ENCODE measurements around the gene ZFYVE16. TPM values are rescaled to one million over a fixed set of nuclear protein-coding genes. Genes with fewer than 3 reads are reported as not detected.
"Not testable (repeated sequence)": the region's sequence is repeated elsewhere in the genome, so short reads cannot be mapped to it uniquely, and the experiment has no call there.

ZFYVE16 gene
- total RNA-seq, 2 donors from 2014 or later = 29.1 to 39.8 TPM

- no peak for DNase-seq
- intact Hi-C loops (cut with DNase I, micrococcal nuclease) = no loop called here
- ATAC-seq = no peak
These were observed 72.5 kb downstream of the ZFYVE16 start for GRCh38 chr5:80480354-80480753.

GRCh38 chr5:80481019-80481893 lies 73.4 kb downstream of the ZFYVE16 start:
- peak in 1 of 2 donors; percentile 31 for DNase-seq
- intact Hi-C loops (cut with DNase I, micrococcal nuclease) = no loop called here
- ATAC-seq = peak; percentile 93

DNA sequence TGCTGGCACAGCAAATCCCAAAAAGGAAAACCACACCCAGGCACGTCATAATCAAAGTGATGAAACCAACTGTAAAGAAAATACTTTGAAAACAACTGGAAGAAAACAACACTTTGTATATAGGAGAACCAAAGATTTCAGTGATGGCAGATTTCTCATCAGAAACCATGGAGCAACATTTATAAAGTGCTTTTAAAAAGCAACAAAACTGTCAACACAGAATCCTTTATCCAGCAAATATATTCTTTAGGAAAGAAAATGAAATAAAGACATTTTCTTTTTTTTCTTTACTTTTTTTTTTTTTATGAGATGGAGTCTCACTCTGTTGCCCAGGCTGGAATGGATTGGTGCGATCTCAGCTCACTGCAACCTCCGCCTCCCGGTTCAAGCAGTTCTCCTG lies 74.7 kb downstream of the ZFYVE16 start:
- ATAC-seq = no peak
- no peak for DNase-seq
- intact Hi-C loops (cut with DNase I, micrococcal nuclease) = no loop called here

DNA sequence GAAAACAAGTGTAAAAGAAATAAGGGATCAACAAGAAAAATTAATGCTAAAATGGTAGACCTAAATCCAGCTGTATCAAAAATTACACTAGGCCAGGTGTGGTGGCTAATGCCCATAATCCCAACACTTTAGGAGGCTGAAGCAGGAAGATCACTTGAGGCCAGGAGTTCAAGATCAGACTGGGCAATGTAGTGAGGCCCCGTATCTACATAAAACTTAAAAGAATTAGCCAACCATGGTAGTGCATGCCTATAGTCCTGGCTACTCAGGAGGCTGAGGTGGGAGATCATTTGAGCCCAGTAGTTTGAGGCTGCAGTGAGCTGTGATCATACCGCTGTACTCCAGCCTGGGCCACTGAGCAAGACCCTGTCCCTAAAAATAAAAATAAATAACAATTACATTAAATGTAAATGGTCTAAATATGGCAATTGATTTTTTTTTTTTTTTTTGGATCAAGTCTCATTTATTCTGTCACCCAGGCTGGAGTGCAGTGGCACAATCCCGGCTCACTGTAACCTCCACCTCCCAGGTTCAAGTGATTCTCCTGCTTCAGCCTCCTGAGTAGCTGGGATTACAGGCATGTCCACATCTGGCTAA lies 75.9 kb downstream of the ZFYVE16 start:
- no peak for DNase-seq
- intact Hi-C loops (cut with DNase I, micrococcal nuclease) = no loop called here
- no peak for ATAC-seq

DNA sequence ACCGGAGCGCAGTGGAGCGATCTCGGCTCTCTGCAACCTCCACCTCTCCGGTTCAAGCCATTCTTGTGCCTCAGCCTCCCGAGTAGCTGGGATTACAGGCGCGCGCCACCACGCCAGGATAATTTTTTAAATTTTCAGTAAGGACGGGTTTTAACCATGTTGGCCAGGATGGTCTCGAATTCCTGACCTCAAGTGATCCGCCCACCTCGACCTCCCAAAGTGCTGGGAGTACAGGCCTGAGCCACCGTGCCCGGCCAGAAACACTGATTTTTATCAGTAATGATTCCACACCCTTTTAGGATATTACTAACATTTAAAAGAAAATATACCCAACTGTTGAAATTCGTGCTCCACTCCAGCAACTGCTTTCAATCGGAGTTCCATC lies 79.6 kb downstream of the ZFYVE16 start:
- no peak for DNase-seq
- intact Hi-C loops (cut with DNase I, micrococcal nuclease) = loop anchor here in 1 of 2 donors (5.0 kb wide), 1 partner anchor 185 kb away; no protein-coding TSS in a partner anchor
- no peak for ATAC-seq

- DNase-seq = peak; percentile 89 to 93
- peak; percentile 93 for ATAC-seq
- intact Hi-C loops (cut with DNase I, micrococcal nuclease) = loop anchor here in 1 of 2 donors (5.0 kb wide), 1 partner anchor 184 kb away; no protein-coding TSS in a partner anchor
These were observed 80.2 kb downstream of the ZFYVE16 start, which contains the start of gene FAM151B for GRCh38 chr5:80487829-80488721. TSS of gene FAM151B (plus strand) at chr5:80488100. CDS start at chr5:80488124, 24 bp downstream.

GRCh38 chr5:80491296-80491695 lies 83.4 kb downstream of the ZFYVE16 start:
- DNase-seq = no peak
- ATAC-seq = no peak
- intact Hi-C loops (cut with DNase I, micrococcal nuclease) = no loop called here

DNA sequence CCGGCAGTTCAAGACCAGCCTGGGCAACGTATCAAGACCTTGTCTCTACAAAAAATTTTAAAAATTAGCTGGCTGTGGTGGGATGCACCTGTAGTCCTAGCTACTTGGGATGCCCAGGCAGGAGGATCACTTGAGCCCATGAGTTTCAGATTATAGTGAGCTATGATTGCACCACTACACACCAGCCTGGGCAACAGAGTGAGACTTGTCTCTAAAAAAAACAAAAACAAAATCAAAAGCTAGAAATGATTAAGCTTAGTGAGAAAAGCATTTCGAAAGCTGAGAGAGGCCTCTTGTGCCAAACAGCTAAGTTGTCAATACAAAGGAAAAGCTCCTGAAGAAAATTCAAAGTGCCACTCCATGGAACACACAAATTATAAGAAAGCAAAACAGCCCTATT lies 84.9 kb downstream of the ZFYVE16 start:
- DNase-seq = no peak
- intact Hi-C loops (cut with DNase I, micrococcal nuclease) = no loop called here
- no peak for ATAC-seq

DNA sequence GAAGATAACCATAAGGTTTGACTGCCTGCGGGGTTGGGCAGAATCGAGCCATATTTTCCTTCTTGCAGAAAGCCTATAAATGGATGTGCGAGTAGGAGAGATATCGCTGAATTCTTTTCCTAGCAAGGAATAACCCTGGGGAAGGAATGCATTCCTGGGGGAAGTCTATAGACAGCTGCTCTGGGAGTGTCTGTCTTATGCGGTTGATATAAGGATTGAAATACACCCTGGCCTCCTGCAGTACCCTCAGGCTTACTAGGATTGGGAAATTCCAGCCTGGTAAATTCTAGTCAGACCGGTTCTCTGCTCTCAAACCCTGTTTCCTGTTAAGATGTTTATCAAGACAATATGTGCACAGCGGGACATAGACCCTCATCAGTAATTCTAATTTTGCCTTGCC lies 85.6 kb downstream of the ZFYVE16 start:
- ATAC-seq; intact Hi-C loops (cut with DNase I, micrococcal nuclease); DNase-seq: not testable (repeated sequence)

GRCh38 chr5:80495891-80496290 lies 88.0 kb downstream of the ZFYVE16 start:
- DNase-seq = no peak
- intact Hi-C loops (cut with DNase I, micrococcal nuclease) = no loop called here
- no peak for ATAC-seq

DNA sequence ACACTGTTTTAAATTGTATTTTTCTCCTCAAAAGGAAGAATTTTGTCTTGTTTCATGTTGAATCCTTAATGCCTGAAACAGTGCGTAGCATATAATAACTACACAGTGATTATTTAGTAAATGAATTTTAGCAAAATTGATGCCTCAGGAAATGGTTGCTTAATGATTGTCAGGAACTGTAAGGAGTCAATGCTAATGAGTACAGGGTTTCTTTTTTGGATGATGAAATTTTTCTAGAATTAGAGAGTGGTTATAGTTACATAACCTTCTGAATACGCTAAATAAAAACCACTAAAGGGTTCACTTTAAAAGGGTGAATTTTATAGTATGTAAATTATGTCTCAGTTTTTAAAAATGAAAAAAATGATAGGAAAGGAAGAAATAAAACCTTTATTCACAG lies 94.9 kb downstream of the ZFYVE16 start:
- intact Hi-C loops (cut with DNase I, micrococcal nuclease) = no loop called here
- DNase-seq = no peak
- ATAC-seq = no peak

- DNase-seq (no peak), ATAC-seq (no peak)
- intact Hi-C loops (cut with DNase I, micrococcal nuclease) = no loop called here
These were observed 95.8 kb downstream of the ZFYVE16 start for GRCh38 chr5:80503641-80504040.

DNA sequence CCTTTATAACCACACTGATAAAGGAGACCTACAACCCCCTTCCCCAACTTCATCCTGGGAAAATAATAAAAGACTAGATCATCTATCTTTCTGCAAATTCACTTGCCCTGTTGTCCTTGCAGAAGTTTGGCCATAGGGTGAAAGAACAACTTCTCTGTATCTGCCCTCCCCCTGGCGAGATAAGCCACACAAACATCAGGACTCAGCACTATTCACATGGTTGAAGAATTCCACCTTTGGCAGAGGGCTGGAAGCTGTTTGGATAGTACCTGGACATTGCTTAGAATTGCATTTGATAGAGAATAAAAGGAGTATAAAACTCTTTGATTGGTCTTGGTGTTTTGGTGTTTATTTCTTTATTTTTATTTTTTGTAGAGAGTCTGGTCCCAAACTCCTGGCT lies 97.0 kb downstream of the ZFYVE16 start:
- ATAC-seq (no peak), DNase-seq (no peak)
- intact Hi-C loops (cut with DNase I, micrococcal nuclease) = no loop called here

DNA sequence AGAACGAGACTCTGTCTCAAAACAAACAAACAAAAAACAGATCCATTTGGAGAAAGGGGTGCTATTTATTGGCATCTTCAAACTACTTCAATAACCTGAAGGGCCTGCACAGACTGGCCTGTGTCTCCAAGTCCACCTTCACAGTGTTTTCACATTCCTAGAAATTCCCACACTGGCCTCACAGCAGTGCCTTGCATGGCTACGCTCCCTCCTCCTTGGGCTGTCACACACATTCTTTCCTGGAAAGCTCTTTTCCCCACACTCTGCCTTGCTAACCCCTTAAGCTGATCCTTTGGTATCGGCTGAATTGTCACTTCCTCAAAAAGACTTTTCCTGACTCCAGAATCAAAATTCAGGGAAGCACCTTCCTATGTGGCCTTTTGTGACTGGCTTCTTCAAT lies 99.8 kb downstream of the ZFYVE16 start:
- intact Hi-C loops (cut with DNase I, micrococcal nuclease) = no loop called here
- ATAC-seq = no peak
- DNase-seq = no peak

GRCh38 chr5:80508844-80509243 lies 101.0 kb downstream of the ZFYVE16 start:
- ATAC-seq = no peak
- no peak for DNase-seq
- intact Hi-C loops (cut with DNase I, micrococcal nuclease) = no loop called here

DNA sequence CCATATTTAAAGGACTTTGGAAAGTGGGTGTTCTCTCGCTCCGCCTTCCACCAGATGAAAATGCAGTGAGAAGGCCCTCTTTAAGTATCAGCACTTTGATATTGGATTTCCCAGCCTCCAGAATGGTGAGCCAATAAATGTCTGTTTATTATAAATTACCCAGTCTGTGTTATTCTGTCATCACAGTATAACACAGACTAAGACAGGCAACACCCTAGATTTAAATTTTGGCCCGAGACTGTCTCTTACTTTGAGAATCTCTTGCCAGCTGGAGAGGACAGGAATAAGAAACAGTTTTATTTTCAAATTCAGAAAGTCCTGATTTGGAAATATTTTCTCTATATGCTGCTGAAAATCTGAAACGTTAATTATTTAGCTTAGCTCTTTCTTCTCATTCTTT lies 101.5 kb downstream of the ZFYVE16 start:
- intact Hi-C loops (cut with DNase I, micrococcal nuclease) = no loop called here
- DNase-seq (no peak), ATAC-seq (no peak)

GRCh38 chr5:80516826-80517225 lies 109.0 kb downstream of the ZFYVE16 start:
- intact Hi-C loops (cut with DNase I, micrococcal nuclease) = no loop called here
- DNase-seq (no peak), ATAC-seq (no peak)

All from left colon (tissue), 2 donors.